K562 (cell line): ENCODE data around the gene TBX19. TPM values are rescaled to one million over a fixed set of nuclear protein-coding genes. Genes with fewer than 3 reads are reported as not detected.

ENCODE experiments used
- ATAC-seq: fragments of 200-7000 bp; cut with Tn5 transposase; 3 replicates; pipeline ENCODE4 v1.9.1; 2020; ENCODE audit warnings: moderate library complexity
- BruUV-seq: library from RNA; stranded (reverse); fragments of 400-500 nt; replicated peaks from 2 replicates; lab custom pipeline; 2021; lab: Mats Ljungman, UMichigan
- CTCF ChIA-PET: fragments of 300-600 bp; formaldehyde crosslinking; extraction: SDS; loops from one replicate; lab custom pipeline; 2021; ENCODE audit warnings: low intra/inter-chr PET ratio; lab: Yijun Ruan, JAX
- POLR2A ChIA-PET: fragments of 300-600, 350-650 bp; sonication (Branson Sonifier 250); formaldehyde crosslinking; extraction: SDS; loops from one replicate; lab custom pipeline; 2021; ENCODE audit warnings: antibody characterized with exemption, inconsistent platforms; lab: Yijun Ruan, JAX
- DNase-seq, 4 experiments: peaks; one replicate each; pipeline versions ENCODE4 v3.0.0 to v3.0.0-alpha.2; 2011 to 2018; ENCODE audit warnings: low spot score in 3 of 4, mixed read lengths in 3 of 4; ENCODE audit errors: extremely low read depth in 1 of 4
- FAIRE-seq: peaks from 2 replicates; lab custom pipeline; 2011; peaks lifted over from hg19 to GRCh38; lab: Jason Lieb, UNC
- H2AFZ ChIP-seq: 2 replicates; pipeline ENCODE4 v1.6.0; 2011; ENCODE audit warnings: low read depth, low read length, control low read depth, inconsistent platforms
- H3K27ac ChIP-seq: fragments of 200-600 bp; 3 replicates; pipeline ENCODE4 v1.8.0; 2011; ENCODE audit warnings: low read depth, mild to moderate bottlenecking, control low read depth, inconsistent platforms, low read length, moderate library complexity, mixed read lengths; ENCODE audit errors: extremely low read depth
- H3K27me3 ChIP-seq, 2 experiments: fragments of 300-600 bp in 1 of 2; 2 replicates in 1 of 2; 3 replicates in 1 of 2; pipeline versions ENCODE4 v1.6.0 to v1.8.0; 2011; ENCODE audit warnings: inconsistent platforms in 2 of 2, low read length in 2 of 2, mild to moderate bottlenecking in 1 of 2, mixed read lengths in 1 of 2, moderate library complexity in 1 of 2; ENCODE audit not compliant: control insufficient read depth in 2 of 2, insufficient read depth in 2 of 2
- H3K36me3 ChIP-seq: fragments of 300-600 bp; 3 replicates; pipeline ENCODE4 v1.8.0; 2011; ENCODE audit warnings: mild to moderate bottlenecking, low read length, inconsistent platforms; ENCODE audit not compliant: control insufficient read depth, insufficient read depth
- H3K4me1 ChIP-seq, 2 experiments: fragments of 200-600 bp in 1 of 2; replicated peaks in 1 of 2; 2 replicates in 1 of 2; 3 replicates in 1 of 2; pipeline versions ENCODE4 v1.5.1 to v1.8.0; 2011; ENCODE audit warnings: inconsistent platforms in 2 of 2, low read length in 2 of 2, mild to moderate bottlenecking in 1 of 2, mixed read lengths in 1 of 2, moderate library complexity in 1 of 2; ENCODE audit not compliant: control insufficient read depth in 2 of 2, insufficient read depth in 2 of 2
- H3K4me2 ChIP-seq: 2 replicates; pipeline ENCODE4 v1.6.1; 2011; ENCODE audit warnings: low read length, control low read depth, inconsistent platforms, mixed read lengths; ENCODE audit not compliant: insufficient read depth
- H3K4me3 ChIP-seq: fragments of 200-600 bp; sonication (generic), shearing (Covaris generic); 2 replicates; pipeline ENCODE4 v1.5.1; 2016; ENCODE audit warnings: control low read depth, inconsistent platforms
- H3K79me2 ChIP-seq: fragments of 200-600 bp; 3 replicates; pipeline ENCODE4 v1.8.0; 2011; ENCODE audit warnings: low read length, inconsistent platforms; ENCODE audit not compliant: control insufficient read depth, insufficient read depth
- H3K9ac ChIP-seq, 2 experiments: 2 replicates each; pipeline versions ENCODE4 v1.6.0 to v1.6.1; 2011; ENCODE audit warnings: low read depth in 2 of 2, low read length in 2 of 2, control low read depth in 1 of 2, inconsistent platforms in 1 of 2, mild to moderate bottlenecking in 1 of 2, mixed read lengths in 1 of 2; ENCODE audit not compliant: insufficient read depth in 1 of 2
- H3K9me1 ChIP-seq: one replicate; pipeline ENCODE4 v1.6.0; 2011; ENCODE audit warnings: inconsistent platforms, mild to moderate bottlenecking, low read length, moderate library complexity; ENCODE audit not compliant: control insufficient read depth, insufficient read depth
- H3K9me3 ChIP-seq: replicated peaks from 2 replicates; pipeline ENCODE4 v1.5.1; 2011; ENCODE audit warnings: low read depth, low read length, inconsistent platforms; ENCODE audit not compliant: control insufficient read depth, insufficient read depth
- H4K20me1 ChIP-seq: replicated peaks from 2 replicates; pipeline ENCODE4 v1.6.1; 2011; ENCODE audit warnings: low read length, inconsistent platforms, mixed read lengths; ENCODE audit not compliant: control insufficient read depth, insufficient read depth
- DACH1 ChIP-seq: fragments of 450-650 bp; IDR thresholded peaks from 2 replicates; pipeline ENCODE4 v1.6.1; 2018; ENCODE audit not compliant: partially characterized antibody
- HDAC6 ChIP-seq: IDR thresholded peaks from 2 replicates; pipeline ENCODE4 v1.6.1; 2012; ENCODE audit warnings: low read depth, mild to moderate bottlenecking, control low read depth, inconsistent platforms, low read length, moderate library complexity
- MCM7 ChIP-seq, 2 experiments: fragments of 450-650 bp; IDR thresholded peaks; 2 replicates each; pipeline ENCODE4 v1.6.1; 2016 to 2018
- NBN ChIP-seq: fragments of 450-650 bp; IDR thresholded peaks from 2 replicates; pipeline ENCODE4 v1.6.1; 2016; ENCODE audit warnings: low read depth, mild to moderate bottlenecking
- POLR2AphosphoS2 ChIP-seq: IDR thresholded peaks from 2 replicates; pipeline ENCODE4 v1.6.1; 2012; ENCODE audit warnings: low read length, improper control_type of control experiment
- SMARCA4 ChIP-seq: fragments of 450-650 bp; IDR thresholded peaks from 2 replicates; pipeline ENCODE4 v1.6.1; 2016
- SOX6 ChIP-seq: fragments of 450-650 bp; IDR thresholded peaks from 2 replicates; pipeline ENCODE4 v1.6.1; 2014; ENCODE audit warnings: mild to moderate bottlenecking
- SPI1 ChIP-seq: IDR thresholded peaks from 2 replicates; pipeline ENCODE4 v1.6.1; 2011; ENCODE audit warnings: low read depth, low read length, control low read depth, borderline replicate concordance
- ZFP36 ChIP-seq: fragments of 150-350 bp; IDR thresholded peaks from 2 replicates; pipeline ENCODE4 v1.6.1; 2018; ENCODE audit warnings: low read length, low read depth; ENCODE audit not compliant: partially characterized antibody
- ZNF224 ChIP-seq: sonication (generic); formaldehyde crosslinking; IDR thresholded peaks from 2 replicates; pipeline ENCODE4 v1.8.0; 2022; ENCODE audit warnings: mild to moderate bottlenecking, missing genetic modification reagents
- ZNF3 ChIP-seq: fragments of 250-450 bp; sonication (Bioruptor Pico); IDR thresholded peaks from 2 replicates; pipeline ENCODE4 v1.5.0; 2021; ENCODE audit warnings: mild to moderate bottlenecking, moderate library complexity
- WGBS: fragments of 100-300 bp; shearing (Covaris generic); methylation state at CpG from one replicate; pipeline ENCODE4 v1.1.6; 2016; ENCODE audit warnings: low coverage, mixed read lengths; ENCODE audit not compliant: insufficient coverage; ENCODE audit errors: missing lambda C conversion rate; 5-methylcytosine and 5-hydroxymethylcytosine counted together
- in situ Hi-C: fragments of 300-500 bp; cut with MboI; formaldehyde crosslinking; loops from 4 replicates; pipeline ENCODE4 v1.15.0; 2018; ENCODE audit warnings: inconsistent platforms, mixed read lengths
- intact Hi-C: fragments of 100-400 bp; cut with micrococcal nuclease; formaldehyde crosslinking; loops from 2 replicates; pipeline ENCODE4 v1.14.2; 2022
- polyA plus RNA-seq, 8 experiments: library from polyadenylated mRNA; depleted of rRNA in 4 of 8; stranded (reverse) in 5 of 8; unstranded in 3 of 8; fragments of >200 nt; fragmentation: Nextera tagmentation in 2 of 8; fragmentation: Illumina TruSeq in 1 of 8; extraction: Ambion mirVana in 2 of 8; extraction: Trizol in 1 of 8; gene quantifications; 2 replicates each; pipeline versions ENCODE4 v1.2.1 to v1.2.3, GENCODE V29; 2011 to 2014; ENCODE audit warnings: inconsistent platforms in 1 of 8, missing spikeins in 1 of 8
- total RNA-seq, 7 experiments: library from RNA; depleted of rRNA in 6 of 7; stranded (reverse); fragments of >200 nt in 6 of 7; fragmentation: Illumina TruSeq in 2 of 7; extraction: Trizol in 2 of 7; gene quantifications; 2 replicates each; pipeline versions ENCODE4 v1.2.1 to v1.2.3, GENCODE V29; 2011 to 2021; ENCODE audit warnings: low replicate concordance in 1 of 7
- TF ChIP-seq, protein P1 (sequence below): fragments of 250-450 bp; sonication (Bioruptor Pico); IDR thresholded peaks from 2 replicates; pipeline ENCODE4 v1.5.0; 2021
- TF ChIP-seq, protein P2 (sequence below): conservative IDR thresholded peaks from 2 replicates; pipeline ENCODE4 v1.6.1; 2011; ENCODE audit warnings: low read depth, mild to moderate bottlenecking, low read length; ENCODE audit not compliant: control insufficient read depth
- TF ChIP-seq, protein P3 (sequence below): fragments of 250-450 bp; sonication (Bioruptor Pico); IDR thresholded peaks from 2 replicates; pipeline ENCODE4 v1.4.0; 2020
- TF ChIP-seq, protein P4 (sequence below), 2 experiments: IDR thresholded peaks in 1 of 2; conservative IDR thresholded peaks in 1 of 2; 2 replicates each; pipeline ENCODE4 v1.6.1; 2016; ENCODE audit warnings: low read depth in 2 of 2, mild to moderate bottlenecking in 1 of 2, missing compliant biosample characterization in 1 of 2, missing genetic modification characterization in 1 of 2, moderate library complexity in 1 of 2
- TF ChIP-seq, protein P5 (sequence below): sonication (generic); IDR thresholded peaks from 2 replicates; pipeline ENCODE4 v1.6.1; 2016

Gene TBX19
- total and polyA plus RNA-seq, 9 of the 15 experiments (the other 6 are each of a cell fraction or from before 2014, with no cell fraction given), result 0.32 to 3.1 (median 0.95) TPM

DNA sequence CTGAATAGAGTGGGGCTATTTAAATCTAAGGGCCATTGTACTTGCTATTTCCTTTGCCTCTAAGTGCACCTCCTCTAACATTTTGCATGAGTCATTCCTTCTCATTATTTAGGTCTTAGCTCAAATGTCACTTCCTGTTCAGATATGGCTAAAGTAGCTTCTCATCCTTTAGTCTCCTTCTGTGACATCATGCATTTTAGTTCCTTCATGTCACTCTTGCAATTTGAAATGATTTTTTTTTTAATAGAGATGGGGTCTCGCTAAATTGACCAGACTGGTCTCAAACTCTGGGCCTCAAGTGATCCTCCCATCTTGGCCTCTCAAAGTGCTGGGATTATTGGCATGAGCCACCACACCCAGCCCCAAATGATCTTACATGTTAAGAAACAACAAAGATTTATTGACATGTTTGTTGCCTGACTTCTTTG lies 6.6 kb downstream of the TBX19 start:
- peaks cover 7 to 43% of the 10 kb centered on the region in 2 experiments; a peak in 4 of 5 replicates for H3K4me1 ChIP-seq
- POLR2A ChIA-PET, result interaction anchor here (1.0 to 1.8 kb wide), 7 partner anchors 9 to 88 kb away, joined by 3 to 8 read pairs (median 4); no protein-coding TSS in a partner anchor
- BruUV-seq, result no TSS peak
- no peaks in the 10 kb centered on the region for H3K36me3 ChIP-seq
- peak; percentile 31 to 84 (median 52) for DNase-seq
- FAIRE-seq, result peak; percentile 84
- CTCF ChIA-PET, result interaction anchor here (0.6 kb wide), 2 partner anchors 60 to 142 kb away, joined by 4 read pairs; no protein-coding TSS in a partner anchor
- intact Hi-C loops (no loop called here), in situ Hi-C loops (no loop called here)
- H3K27ac ChIP-seq, result peak overlapping the region; percentile 70
- H4K20me1 ChIP-seq, result no peaks in the 10 kb centered on the region
- no peaks in the 10 kb centered on the region for H3K79me2 ChIP-seq
- H2AFZ ChIP-seq, result peak overlapping the region; percentile 73
- H3K9ac ChIP-seq, result peak overlapping the region in 1 of 2 experiments; percentile 32; a peak in 2 of 4 replicates
- ATAC-seq, result peak; percentile 92
- no peaks in the 10 kb centered on the region for H3K9me1 ChIP-seq
- H3K27me3 ChIP-seq, result no peaks in the 10 kb centered on the region
- no peak overlapping the region for H3K4me3 ChIP-seq
- no peaks in the 10 kb centered on the region for H3K9me3 ChIP-seq
- 10% methylated on average over 1 of the region's 1 CpG for WGBS
- H3K4me2 ChIP-seq, result peak overlapping the region; percentile 32
- TF ChIP-seq SOX6, result peak; percentile 82
- TF ChIP-seq, protein P1, sequence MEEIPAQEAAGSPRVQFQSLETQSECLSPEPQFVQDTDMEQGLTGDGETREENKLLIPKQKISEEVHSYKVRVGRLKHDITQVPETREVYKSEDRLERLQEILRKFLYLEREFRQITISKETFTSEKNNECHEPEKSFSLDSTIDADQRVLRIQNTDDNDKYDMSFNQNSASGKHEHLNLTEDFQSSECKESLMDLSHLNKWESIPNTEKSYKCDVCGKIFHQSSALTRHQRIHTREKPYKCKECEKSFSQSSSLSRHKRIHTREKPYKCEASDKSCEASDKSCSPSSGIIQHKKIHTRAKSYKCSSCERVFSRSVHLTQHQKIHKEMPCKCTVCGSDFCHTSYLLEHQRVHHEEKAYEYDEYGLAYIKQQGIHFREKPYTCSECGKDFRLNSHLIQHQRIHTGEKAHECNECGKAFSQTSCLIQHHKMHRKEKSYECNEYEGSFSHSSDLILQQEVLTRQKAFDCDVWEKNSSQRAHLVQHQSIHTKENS (CRISPR knock-in tag), result no peak
- TF ChIP-seq, protein P2, sequence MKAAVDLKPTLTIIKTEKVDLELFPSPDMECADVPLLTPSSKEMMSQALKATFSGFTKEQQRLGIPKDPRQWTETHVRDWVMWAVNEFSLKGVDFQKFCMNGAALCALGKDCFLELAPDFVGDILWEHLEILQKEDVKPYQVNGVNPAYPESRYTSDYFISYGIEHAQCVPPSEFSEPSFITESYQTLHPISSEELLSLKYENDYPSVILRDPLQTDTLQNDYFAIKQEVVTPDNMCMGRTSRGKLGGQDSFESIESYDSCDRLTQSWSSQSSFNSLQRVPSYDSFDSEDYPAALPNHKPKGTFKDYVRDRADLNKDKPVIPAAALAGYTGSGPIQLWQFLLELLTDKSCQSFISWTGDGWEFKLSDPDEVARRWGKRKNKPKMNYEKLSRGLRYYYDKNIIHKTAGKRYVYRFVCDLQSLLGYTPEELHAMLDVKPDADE, result no peak
- TF ChIP-seq, protein P3, sequence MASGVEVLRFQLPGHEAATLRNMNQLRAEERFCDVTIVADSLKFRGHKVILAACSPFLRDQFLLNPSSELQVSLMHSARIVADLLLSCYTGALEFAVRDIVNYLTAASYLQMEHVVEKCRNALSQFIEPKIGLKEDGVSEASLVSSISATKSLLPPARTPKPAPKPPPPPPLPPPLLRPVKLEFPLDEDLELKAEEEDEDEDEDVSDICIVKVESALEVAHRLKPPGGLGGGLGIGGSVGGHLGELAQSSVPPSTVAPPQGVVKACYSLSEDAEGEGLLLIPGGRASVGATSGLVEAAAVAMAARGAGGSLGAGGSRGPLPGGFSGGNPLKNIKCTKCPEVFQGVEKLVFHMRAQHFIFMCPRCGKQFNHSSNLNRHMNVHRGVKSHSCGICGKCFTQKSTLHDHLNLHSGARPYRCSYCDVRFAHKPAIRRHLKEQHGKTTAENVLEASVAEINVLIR (CRISPR knock-in tag), result peak; percentile 40; the same call in 1 of the 2 replicates
- TF ChIP-seq ZNF3 (CRISPR knock-in tag), result no peak
- TF ChIP-seq DACH1, result no peak
- TF ChIP-seq, protein P4, sequence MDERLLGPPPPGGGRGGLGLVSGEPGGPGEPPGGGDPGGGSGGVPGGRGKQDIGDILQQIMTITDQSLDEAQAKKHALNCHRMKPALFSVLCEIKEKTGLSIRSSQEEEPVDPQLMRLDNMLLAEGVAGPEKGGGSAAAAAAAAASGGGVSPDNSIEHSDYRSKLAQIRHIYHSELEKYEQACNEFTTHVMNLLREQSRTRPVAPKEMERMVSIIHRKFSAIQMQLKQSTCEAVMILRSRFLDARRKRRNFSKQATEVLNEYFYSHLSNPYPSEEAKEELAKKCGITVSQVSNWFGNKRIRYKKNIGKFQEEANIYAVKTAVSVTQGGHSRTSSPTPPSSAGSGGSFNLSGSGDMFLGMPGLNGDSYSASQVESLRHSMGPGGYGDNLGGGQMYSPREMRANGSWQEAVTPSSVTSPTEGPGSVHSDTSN (CRISPR knock-in tag; IDR thresholded peaks at IDR 0.05; ENCODE audit: low read depth), result no peak
- TF ChIP-seq, protein P4 (tag; conservative IDR thresholded peaks at IDR 0.05; ENCODE audit: low read depth), result peak; percentile 50
- TF ChIP-seq ZFP36, result no peak
- TF ChIP-seq SMARCA4, result peak; percentile 85
- TF ChIP-seq, protein P5, sequence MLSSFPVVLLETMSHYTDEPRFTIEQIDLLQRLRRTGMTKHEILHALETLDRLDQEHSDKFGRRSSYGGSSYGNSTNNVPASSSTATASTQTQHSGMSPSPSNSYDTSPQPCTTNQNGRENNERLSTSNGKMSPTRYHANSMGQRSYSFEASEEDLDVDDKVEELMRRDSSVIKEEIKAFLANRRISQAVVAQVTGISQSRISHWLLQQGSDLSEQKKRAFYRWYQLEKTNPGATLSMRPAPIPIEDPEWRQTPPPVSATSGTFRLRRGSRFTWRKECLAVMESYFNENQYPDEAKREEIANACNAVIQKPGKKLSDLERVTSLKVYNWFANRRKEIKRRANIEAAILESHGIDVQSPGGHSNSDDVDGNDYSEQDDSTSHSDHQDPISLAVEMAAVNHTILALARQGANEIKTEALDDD, result no peak
- no peak for TF ChIP-seq HDAC6
- no peak for TF ChIP-seq POLR2AphosphoS2
- no peak for TF ChIP-seq ZNF224
- peak; percentile 78; the same call in 1 of the 2 replicates for TF ChIP-seq NBN
- TF ChIP-seq SPI1, result peak; percentile 77
- no peak for TF ChIP-seq MCM7 (IDR thresholded peaks at IDR 0.05)
